K562 (cell line): Measurements from ENCODE around the gene MED20. TPM values are rescaled to one million over a fixed set of nuclear protein-coding genes. Genes with fewer than 3 reads are reported as not detected.

Experiments used
- DDX20 ChIP-seq: fragments of 450-650 bp; IDR thresholded peaks from 2 replicates; pipeline ENCODE4 v1.6.1; 2016; ENCODE audit warnings: missing genetic modification characterization, low read depth, mild to moderate bottlenecking, missing compliant biosample characterization, moderate library complexity
- FIP1L1 ChIP-seq: fragments of 200-400 bp; formaldehyde crosslinking; IDR thresholded peaks from 2 replicates; pipeline ENCODE4 v1.6.1; 2018; ENCODE audit warnings: mild to moderate bottlenecking, low read depth, low read length; ENCODE audit not compliant: poor library complexity, severe bottlenecking
- FOXM1 ChIP-seq, 2 experiments: fragments of 450-650 bp in 1 of 2; sonication (generic) in 1 of 2; formaldehyde crosslinking in 1 of 2; IDR thresholded peaks; 2 replicates each; pipeline versions ENCODE4 v1.6.1 to v1.9.0; 2017 to 2022; ENCODE audit warnings: low read depth in 2 of 2, mild to moderate bottlenecking in 2 of 2, missing genetic modification reagents in 1 of 2, moderate library complexity in 1 of 2
- HDAC1 ChIP-seq, 2 experiments: fragments of 450-650 bp; IDR thresholded peaks; 2 replicates each; pipeline ENCODE4 v1.6.1; 2016 to 2017; ENCODE audit warnings: inconsistent platforms in 1 of 2, mild to moderate bottlenecking in 1 of 2, moderate library complexity in 1 of 2
- HDGF ChIP-seq: fragments of 450-650 bp; IDR thresholded peaks from 2 replicates; pipeline ENCODE4 v1.6.1; 2016
- HNRNPH1 ChIP-seq: fragments of 200-400 bp; formaldehyde crosslinking; optimal IDR thresholded peaks from 2 replicates; pipeline ENCODE3; 2017; ENCODE audit warnings: low read depth, mild to moderate bottlenecking, low read length, moderate library complexity
- ID3 ChIP-seq, 2 experiments: fragments of 250-450 bp in 1 of 2; fragments of 450-650 bp in 1 of 2; sonication (Bioruptor Pico) in 1 of 2; IDR thresholded peaks; 2 replicates each; pipeline versions ENCODE4 v1.6.1 to v1.8.0; 2016 to 2021; ENCODE audit warnings: mild to moderate bottlenecking in 2 of 2, moderate library complexity in 2 of 2, missing compliant biosample characterization in 1 of 2, missing genetic modification characterization in 1 of 2
- JUND ChIP-seq, 2 experiments: IDR thresholded peaks; 2 replicates in 1 of 2; 3 replicates in 1 of 2; pipeline ENCODE4 v1.6.1; 2011; ENCODE audit warnings: borderline replicate concordance in 2 of 2, low read depth in 2 of 2, low read length in 2 of 2, improper control_type of control experiment in 1 of 2, missing biosample characterization in 1 of 2, missing genetic modification characterization in 1 of 2, missing genetic modification reagents in 1 of 2
- PPARD ChIP-seq: fragments of 250-450 bp; sonication (Bioruptor Pico); IDR thresholded peaks from 2 replicates; pipeline ENCODE4 v1.8.0; 2022; ENCODE audit warnings: inconsistent platforms, mild to moderate bottlenecking, moderate library complexity
- SIN3A ChIP-seq, 2 experiments: fragments of 150-350 bp in 1 of 2; IDR thresholded peaks; 2 replicates each; pipeline ENCODE4 v1.6.1; 2011 to 2016; ENCODE audit warnings: borderline replicate concordance in 2 of 2, low read depth in 2 of 2, low read length in 2 of 2, mild to moderate bottlenecking in 2 of 2, moderate library complexity in 2 of 2; ENCODE audit not compliant: control insufficient read depth in 1 of 2
- SMAD1 ChIP-seq: fragments of 150-350 bp; IDR thresholded peaks from 2 replicates; pipeline ENCODE4 v1.6.1; 2014; ENCODE audit warnings: low read length, low read depth; ENCODE audit not compliant: partially characterized antibody
- SMARCA5 ChIP-seq: fragments of 450-650 bp; IDR thresholded peaks from 2 replicates; pipeline ENCODE4 v1.6.1; 2016
- SREBF1 ChIP-seq: fragments of 150-350 bp; IDR thresholded peaks from 2 replicates; pipeline ENCODE4 v1.6.1; 2014; ENCODE audit warnings: antibody characterized with exemption, low read depth, low read length, borderline replicate concordance
- TAF7 ChIP-seq: fragments of 450-650 bp; IDR thresholded peaks from 2 replicates; pipeline ENCODE4 v1.6.1; 2016; ENCODE audit warnings: missing genetic modification characterization, missing compliant biosample characterization
- TCF7 ChIP-seq: sonication (generic); IDR thresholded peaks from 2 replicates; pipeline ENCODE4 v1.6.1; 2016; ENCODE audit warnings: antibody characterized with exemption, borderline replicate concordance
- TEAD2 ChIP-seq: fragments of 450-650 bp; IDR thresholded peaks from 2 replicates; pipeline ENCODE4 v1.6.1; 2016; ENCODE audit warnings: missing genetic modification characterization, control low read depth, missing compliant biosample characterization
- ZNF217 ChIP-seq: sonication (generic); formaldehyde crosslinking; IDR thresholded peaks from 2 replicates; pipeline ENCODE4 v1.8.0; 2022; ENCODE audit warnings: mild to moderate bottlenecking, missing genetic modification reagents
- ZNF239 ChIP-seq: fragments of 250-450 bp; sonication (Bioruptor Pico); IDR thresholded peaks from 2 replicates; pipeline ENCODE4 v1.4.0; 2020; ENCODE audit warnings: mild to moderate bottlenecking
- ZNF277 ChIP-seq: fragments of 250-450 bp; sonication (Bioruptor Pico); IDR thresholded peaks from 2 replicates; pipeline ENCODE4 v1.8.0; 2022; ENCODE audit warnings: inconsistent platforms, mild to moderate bottlenecking, moderate library complexity, borderline replicate concordance
- ZNF324 ChIP-seq: fragments of 250-450 bp; sonication (Bioruptor Pico); IDR thresholded peaks from 2 replicates; pipeline ENCODE4 v1.4.0; 2020; ENCODE audit warnings: mild to moderate bottlenecking
- ZNF589 ChIP-seq: fragments of 200-800 bp; sonication (Bioruptor generic); IDR thresholded peaks from 2 replicates; pipeline ENCODE4 v1.6.1; 2016; ENCODE audit warnings: low read depth, missing genetic modification characterization, missing compliant biosample characterization
- ZNF707 ChIP-seq: fragments of 250-450 bp; sonication (Bioruptor Pico); conservative IDR thresholded peaks from 2 replicates; pipeline ENCODE4 v1.8.0; 2022; ENCODE audit warnings: inconsistent platforms, mild to moderate bottlenecking, moderate library complexity
- ZNF766 ChIP-seq: fragments of 200-800 bp; sonication (Bioruptor generic); conservative IDR thresholded peaks from 2 replicates; pipeline ENCODE4 v1.6.1; 2016; ENCODE audit warnings: missing genetic modification characterization, missing compliant biosample characterization
- ZNF785 ChIP-seq: fragments of 250-450 bp; sonication (Bioruptor Pico); IDR thresholded peaks from 2 replicates; pipeline ENCODE4 v1.4.0; 2020; ENCODE audit warnings: mild to moderate bottlenecking
- ZSCAN32 ChIP-seq: fragments of 450-650 bp; formaldehyde crosslinking; IDR thresholded peaks from 2 replicates; pipeline ENCODE4 v1.4.0; 2020; ENCODE audit warnings: mild to moderate bottlenecking, moderate library complexity
- polyA plus RNA-seq, 8 experiments: library from polyadenylated mRNA; depleted of rRNA in 4 of 8; stranded (reverse) in 5 of 8; unstranded in 3 of 8; fragments of >200 nt; fragmentation: Nextera tagmentation in 2 of 8; fragmentation: Illumina TruSeq in 1 of 8; extraction: Ambion mirVana in 2 of 8; extraction: Trizol in 1 of 8; gene quantifications; 2 replicates each; pipeline versions ENCODE4 v1.2.1 to v1.2.3, GENCODE V29; 2011 to 2014; ENCODE audit warnings: inconsistent platforms in 1 of 8, missing spikeins in 1 of 8
- total RNA-seq, 7 experiments: library from RNA; depleted of rRNA in 6 of 7; stranded (reverse); fragments of >200 nt in 6 of 7; fragmentation: Illumina TruSeq in 2 of 7; extraction: Trizol in 2 of 7; gene quantifications; 2 replicates each; pipeline versions ENCODE4 v1.2.1 to v1.2.3, GENCODE V29; 2011 to 2021; ENCODE audit warnings: low replicate concordance in 1 of 7

Gene MED20
- total and polyA plus RNA-seq, 9 of the 15 experiments (the other 6 are each of a cell fraction or from before 2014, with no cell fraction given), result 27.3 to 80.9 (median 46.0) TPM

GRCh38 chr6:41939176-41939847 lies 18.4 kb upstream of the MED20 start (continued):
- TF ChIP-seq ZNF277 (CRISPR knock-in tag), result no peak
- no peak for TF ChIP-seq HDGF
- TF ChIP-seq FIP1L1, result no peak
- TF ChIP-seq SREBF1, result no peak
- no peak for TF ChIP-seq ZNF707 (CRISPR knock-in tag)
- TF ChIP-seq HNRNPH1, result no peak
- TF ChIP-seq TEAD2 (tag), result no peak
- TF ChIP-seq SIN3A (IDR thresholded peaks at IDR 0.05; ENCODE audit: borderline replicate concordance in 2 of 2, control insufficient read depth in 1 of 2, low read depth in 2 of 2, low read length in 2 of 2), result peak in 1 of 2 experiments; percentile 82; a peak in 2 of 4 replicates
- TF ChIP-seq JUND (IDR thresholded peaks at IDR 0.05; ENCODE audit: borderline replicate concordance, low read depth, low read length), result peak; percentile 80; the same call in 1 of the 2 replicates
- peak; percentile 73; the same call in 1 of the 3 replicates for TF ChIP-seq JUND (tag; IDR thresholded peaks at IDR 0.05; ENCODE audit: borderline replicate concordance, low read depth, low read length)
- TF ChIP-seq TCF7, result no peak
- no peak for TF ChIP-seq ZSCAN32 (CRISPR knock-in tag)
- TF ChIP-seq HDAC1 (IDR thresholded peaks at IDR 0.05), result peak in 1 of 2 experiments; percentile 41; a peak in 1 of 4 replicates
- no peak for TF ChIP-seq ZNF785
- TF ChIP-seq TAF7, result no peak
- TF ChIP-seq FOXM1 (IDR thresholded peaks at IDR 0.05; ENCODE audit: low read depth), result no peak; the same call in 1 of the 2 replicates
- TF ChIP-seq FOXM1 (CRISPR knock-in tag; IDR thresholded peaks at IDR 0.05; ENCODE audit: low read depth), result peak; percentile 76; the same call in 1 of the 2 replicates
- no peak for TF ChIP-seq ZNF217 (CRISPR knock-in tag)
- TF ChIP-seq ZNF766 (CRISPR knock-in tag), result 0 out of 2 replicates have a peak, but pooled peaks have one; percentile 27
- no peak for TF ChIP-seq ID3 (CRISPR knock-in tag; IDR thresholded peaks at IDR 0.05)
- TF ChIP-seq ID3 (tag; IDR thresholded peaks at IDR 0.05), result no peak
- peak; percentile 52; the same call in 1 of the 2 replicates for TF ChIP-seq ZNF589
- TF ChIP-seq DDX20, result no peak
- TF ChIP-seq ZNF324 (CRISPR knock-in tag), result no peak
- TF ChIP-seq SMARCA5, result no peak; the same call in 1 of the 2 replicates
- TF ChIP-seq ZNF239 (CRISPR knock-in tag), result no peak; the same call in 1 of the 2 replicates
- peak; percentile 19 for TF ChIP-seq SMAD1
- no peak for TF ChIP-seq PPARD (CRISPR knock-in tag)
